Renal pelvis (tissue), 4 donors: Measurements from ENCODE around the gene C1QTNF9. TPM values are rescaled to one million over a fixed set of nuclear protein-coding genes. Genes with fewer than 3 reads are reported as not detected.
"Not testable (repeated sequence)": the region's sequence is repeated elsewhere in the genome, so short reads cannot be mapped to it uniquely, and the experiment has no call there.

ENCODE experiments used
- DNase-seq: peaks from one replicate; pipeline ENCODE4 v3.0.0-alpha.2; 2013
- polyA plus RNA-seq, 3 donors: library from polyadenylated mRNA; unstranded; fragments of 120-200 nt; gene quantifications; one replicate each; pipeline ENCODE4 v1.2.1, GENCODE V29; 2013; ENCODE audit not compliant: insufficient read length in 3 of 3

C1QTNF9 gene
- polyA plus RNA-seq, 3 donors, result 0.24 to 0.47 (median 0.30) TPM

GRCh38 chr13:24361113-24361512 is 51.7 kb downstream of the C1QTNF9 start:
- DNase-seq, result no peak

DNA sequence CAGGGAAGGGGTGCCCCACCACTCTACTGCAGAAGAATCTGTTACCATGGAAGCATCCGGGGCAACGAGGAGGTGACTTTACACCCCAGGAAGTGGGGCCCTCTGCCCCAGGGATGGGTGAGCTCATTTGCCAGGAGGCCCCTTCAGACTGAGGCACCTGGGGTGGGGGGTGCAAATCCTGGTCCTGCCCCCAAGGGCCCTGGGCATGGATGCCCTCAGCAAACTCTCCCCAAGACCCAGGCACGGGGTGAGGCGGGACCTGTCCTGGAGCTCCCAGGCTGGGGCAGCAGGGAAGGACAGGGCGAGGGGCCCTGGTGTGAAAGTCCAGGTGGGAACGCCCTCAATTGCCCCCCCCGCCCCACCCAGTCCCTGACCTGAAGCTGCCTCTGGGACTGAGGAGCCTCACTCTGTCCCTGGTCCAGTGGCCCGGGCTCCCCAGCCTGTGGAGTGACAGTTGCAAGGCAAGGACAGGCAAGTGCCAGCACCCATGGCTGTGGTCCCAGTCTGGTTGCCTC is 52.5 kb downstream of the C1QTNF9 start:
- DNase-seq, result no peak

DNA sequence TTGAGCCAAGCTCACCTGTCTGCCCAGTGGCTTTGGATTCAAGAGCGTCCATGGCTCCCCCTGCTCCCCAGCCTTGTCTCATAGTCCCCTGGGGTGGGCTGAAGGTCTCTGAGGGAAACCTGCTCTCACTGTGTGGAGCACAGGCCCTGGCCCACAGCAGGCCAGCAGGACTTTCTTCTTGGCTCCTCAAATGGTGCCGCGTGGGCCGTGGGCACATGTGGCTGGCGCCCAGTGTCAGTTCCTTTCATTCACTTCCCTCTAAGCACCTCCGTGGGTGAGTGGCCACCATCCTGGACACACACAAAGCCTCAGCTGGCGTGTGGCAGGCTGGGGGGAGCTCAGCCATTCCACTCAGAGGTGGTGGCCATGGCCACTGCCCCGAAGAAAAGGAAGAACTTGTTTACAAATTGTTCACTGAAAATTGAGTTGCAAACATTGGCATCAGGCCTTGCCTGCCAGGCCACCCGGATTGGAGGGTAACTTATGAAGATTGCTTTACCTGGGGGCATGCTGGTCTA is 53.1 kb downstream of the C1QTNF9 start:
- DNase-seq, result no peak

DNA sequence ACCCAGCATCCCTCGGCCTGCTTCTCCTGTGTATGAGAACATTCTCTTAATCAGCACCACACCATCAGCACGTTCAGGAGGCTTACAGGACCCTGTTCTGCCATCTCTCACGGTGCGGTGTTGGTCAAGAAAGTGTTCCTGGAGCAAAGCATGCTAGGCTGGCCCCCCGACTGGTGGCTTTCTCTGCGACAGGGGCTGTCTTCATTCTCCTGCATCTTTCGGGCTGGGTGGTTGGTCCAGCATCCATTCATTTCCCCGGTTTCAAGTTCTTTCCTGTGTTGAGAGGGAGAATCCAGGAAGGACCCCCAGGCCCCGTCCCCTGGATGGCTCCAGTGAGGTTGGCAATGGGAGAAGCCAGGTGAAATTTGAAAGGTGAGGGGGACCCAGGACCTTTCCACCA is 55.8 kb downstream of the C1QTNF9 start:
- DNase-seq, result no peak

DNA sequence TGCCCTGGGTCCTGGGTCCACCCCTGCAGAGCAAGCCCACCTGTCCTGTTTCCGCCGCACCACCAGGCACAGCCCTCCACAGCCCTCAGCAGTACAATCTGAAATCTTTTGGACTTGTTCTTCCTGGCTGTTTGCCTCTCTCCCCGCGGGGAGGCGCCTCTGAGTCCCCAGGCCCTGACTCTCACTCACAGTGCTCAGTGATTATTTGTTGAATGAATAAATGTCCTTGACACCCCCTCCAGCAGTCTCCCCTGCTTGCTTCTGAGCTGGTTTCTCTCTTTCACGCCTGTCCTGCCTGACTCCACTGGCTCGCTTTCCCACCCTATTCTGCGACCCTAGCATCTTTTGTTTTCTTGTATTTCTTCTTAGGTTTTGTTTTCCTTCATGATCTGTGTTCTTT is 56.9 kb downstream of the C1QTNF9 start:
- not testable (repeated sequence) for DNase-seq

DNA sequence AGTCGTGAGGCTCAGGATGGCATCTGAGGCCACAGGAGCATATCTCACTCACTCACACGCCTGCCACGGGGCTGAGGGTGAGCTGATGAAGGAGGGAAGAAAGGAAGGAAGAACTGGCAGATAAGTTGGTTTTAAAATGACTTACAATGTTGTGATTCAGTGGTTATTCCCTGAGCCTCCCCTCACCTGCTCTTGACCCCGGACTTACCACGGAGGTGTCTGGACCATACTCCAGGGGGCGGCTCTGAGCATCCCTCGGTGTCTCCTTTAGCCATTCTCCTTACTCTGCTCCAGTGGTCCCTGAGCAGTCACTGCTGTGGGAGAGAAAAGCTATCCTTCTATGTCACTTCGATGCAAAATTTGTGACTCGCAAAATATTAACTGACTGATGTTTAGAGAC is 61.9 kb downstream of the C1QTNF9 start:
- DNase-seq, result not testable (repeated sequence)

Other genes with a start within 250 kb of the C1QTNF9 start
- 10 to 100 TPM; 45.7 to 66.8 (median 65.9) TPM for gene SPATA13, start 148.9 kb upstream of the C1QTNF9 start, polyA plus RNA-seq
- 10 to 100 TPM; 47.1 to 59.0 (median 51.4) TPM for gene PARP4, start 203.2 kb downstream of the C1QTNF9 start, polyA plus RNA-seq